GM18858 (cell line): ENCODE data around the gene DUSP9.

Experiments
- ATAC-seq: cut with Tn5 transposase; IDR thresholded peaks from one replicate; pipeline ENCODE4 v1.9.1; 2021; ENCODE audit not compliant: unreplicated experiment

The DUSP9 gene

GRCh38 chrX:153621949-153622598 lies 24.9 kb upstream of the DUSP9 start:
- ATAC-seq = no peak

GRCh38 chrX:153622661-153623309 lies 24.2 kb upstream of the DUSP9 start:
- ATAC-seq = no peak

GRCh38 chrX:153623310-153624029 lies 23.5 kb upstream of the DUSP9 start:
- ATAC-seq = no peak

- no peak for ATAC-seq
Observed at GRCh38 chrX:153624196-153625091, 22.6 kb upstream of the DUSP9 start.

- no peak for ATAC-seq
Observed at GRCh38 chrX:153625271-153626024, 21.6 kb upstream of the DUSP9 start.

GRCh38 chrX:153626025-153626633 lies 20.9 kb upstream of the DUSP9 start:
- ATAC-seq = no peak

- no peak for ATAC-seq
Observed at GRCh38 chrX:153626863-153627674, 19.9 kb upstream of the DUSP9 start.

GRCh38 chrX:153627675-153628111 lies 19.3 kb upstream of the DUSP9 start:
- no peak for ATAC-seq

- no peak for ATAC-seq
Observed at GRCh38 chrX:153628129-153628528, 18.9 kb upstream of the DUSP9 start.

GRCh38 chrX:153628665-153629064 lies 18.3 kb upstream of the DUSP9 start:
- no peak for ATAC-seq

GRCh38 chrX:153631346-153631745 lies 15.7 kb upstream of the DUSP9 start:
- no peak for ATAC-seq

- ATAC-seq = no peak
Observed at GRCh38 chrX:153631907-153632594, 15.0 kb upstream of the DUSP9 start.

GRCh38 chrX:153632595-153632946 lies 14.4 kb upstream of the DUSP9 start:
- ATAC-seq = no peak

GRCh38 chrX:153633048-153633447 lies 14.0 kb upstream of the DUSP9 start:
- no peak for ATAC-seq

GRCh38 chrX:153633607-153634180 lies 13.3 kb upstream of the DUSP9 start:
- no peak for ATAC-seq

- no peak for ATAC-seq
Observed at GRCh38 chrX:153634236-153634635, 12.8 kb upstream of the DUSP9 start.

GRCh38 chrX:153634832-153635231 lies 12.2 kb upstream of the DUSP9 start:
- no peak for ATAC-seq

- no peak for ATAC-seq
Observed at GRCh38 chrX:153635388-153635787, 11.6 kb upstream of the DUSP9 start.
